Adrenal gland (tissue), 12 donors: ENCODE measurements around the gene ABCA1. TPM values are rescaled to one million over a fixed set of nuclear protein-coding genes. Genes with fewer than 3 reads are reported as not detected.
"Not testable (repeated sequence)": the region's sequence is repeated elsewhere in the genome, so short reads cannot be mapped to it uniquely, and the experiment has no call there.

Experiments
- DNase-seq, 7 donors: peaks; one replicate each; pipeline ENCODE4 v3.0.0-alpha.2; 2019 to 2020
- H3K27ac ChIP-seq, 5 donors: fragments of 200-600 bp; sonication (generic) in 4 of 5; 1 replicate in 3 of 5; 2 replicates in 2 of 5; pipeline versions ENCODE4 v1.5.1 to v1.8.0; 2016 to 2020; ENCODE audit warnings: mild to moderate bottlenecking in 1 of 5
- H3K27me3 ChIP-seq: fragments of 200-600 bp; 2 replicates; pipeline ENCODE4 v1.8.0; 2021
- H3K36me3 ChIP-seq, 2 donors: fragments of 200-600 bp; replicated peaks in 1 of 2; 1 replicate in 1 of 2; 2 replicates in 1 of 2; pipeline versions ENCODE4 v1.5.1 to v1.8.0; 2018 to 2022
- H3K4me1 ChIP-seq, 2 donors: fragments of 200-600 bp; replicated peaks in 1 of 2; 1 replicate in 1 of 2; 2 replicates in 1 of 2; pipeline versions ENCODE4 v1.5.1 to v1.8.0; 2018 to 2021
- H3K4me3 ChIP-seq, 4 donors: fragments of 200-600 bp; sonication (generic) in 3 of 4; one replicate each; pipeline ENCODE4 v1.5.1; 2016 to 2018
- H3K9me3 ChIP-seq, 3 donors: fragments of 200-600 bp; sonication (generic) in 1 of 3; replicated peaks in 1 of 3; 1 replicate in 2 of 3; 2 replicates in 1 of 3; pipeline versions ENCODE4 v1.5.1 to v1.8.0; 2016 to 2021
- CTCF ChIP-seq, 6 experiments: fragments of 450-650 bp in 4 of 6; fragments of 200-600 bp in 2 of 6; sonication (generic) in 1 of 6; IDR thresholded peaks; 1 replicate in 5 of 6; 2 replicates in 1 of 6; pipeline versions ENCODE4 v1.5.1 to v1.8.0; 2016 to 2021; ENCODE audit warnings: antibody characterized with exemption in 6 of 6, mild to moderate bottlenecking in 2 of 6, moderate library complexity in 1 of 6
- POLR2A ChIP-seq, 2 donors: fragments of 450-650 bp; IDR thresholded peaks; one replicate each; pipeline ENCODE4 v1.6.1; 2017; ENCODE audit warnings: antibody characterized with exemption in 2 of 2, mild to moderate bottlenecking in 2 of 2, moderate library complexity in 1 of 2
- WGBS, 4 donors: extraction: QIAGEN DNeasy Blood & Tissue Kit in 2 of 4; methylation state at CpG; one replicate each; pipeline versions ENCODE4 v1.1.5 to v1.1.7; 2013 to 2017; 5-methylcytosine and 5-hydroxymethylcytosine counted together
- intact Hi-C, 2 donors: fragments of 100-400 bp; cut with DNase I; formaldehyde crosslinking; loops; one replicate each; pipeline versions ENCODE4 v1.14.1 to v1.15.0; 2022 to 2023
- polyA plus RNA-seq, 3 donors: library from polyadenylated mRNA; stranded (reverse); fragments of 200-250 nt in 2 of 3; fragments of 350-450 nt in 1 of 3; fragmentation: Illumina TruSeq in 1 of 3; extraction: RNeasy Lipid Tissue Mini Kit (QIAGEN cat#74804) in 1 of 3; gene quantifications; one replicate each; pipeline ENCODE4 v1.2.3, GENCODE V29; 2013 to 2014
- total RNA-seq, 9 donors: library from RNA; depleted of rRNA in 4 of 9; stranded (reverse); fragments of >200 nt in 4 of 9; fragments of 120-200 nt in 1 of 9; fragmentation: NEBNext Ultra II Directional in 1 of 9; extraction: Animal tissue kit (Norgen Biotek cat#: 25700) in 1 of 9; gene quantifications; one replicate each; pipeline versions ENCODE4 v1.1.0 to v1.2.4, GENCODE V29; 2013 to 2023
- donor health status: healthy with polysubstance abuse.
- donor health status: Bipolar disorder and iron deficiency.
- donor health status: DM: yes; HTN: yes; CAD: no.
- donor health status: DM: no; HTN: no; CAD: no.
- donor health status: DM: no; HTN: no; CAD: no.
- donor health status: DM: yes; HTN: yes; CAD: no.

The ABCA1 gene
- total and polyA plus RNA-seq, 12 donors: 26.8 to 446 (median 134) TPM

- H3K27me3 ChIP-seq: no peaks in the 10 kb centered on the region
- H3K4me1 ChIP-seq: no peaks in the 10 kb centered on the region
- intact Hi-C loops: no loop called here
- no peak overlapping the region for H3K27ac ChIP-seq
- H3K36me3 ChIP-seq: no peaks in the 10 kb centered on the region
- no peak overlapping the region for H3K4me3 ChIP-seq
- no peaks in the 10 kb centered on the region for H3K9me3 ChIP-seq
- 70 to 77% (median 75%) methylated on average over 5 of the region's 5 CpGs for WGBS, 4 donors
- TF ChIP-seq POLR2A (IDR thresholded peaks at IDR 0.05) (no peak), CTCF (IDR thresholded peaks at IDR 0.05) (no peak)
- DNase-seq: no peak
Observed at GRCh38 chr9:104961238-104961637, 33.3 kb upstream of the ABCA1 start.

- no peak for DNase-seq
- TF ChIP-seq CTCF (IDR thresholded peaks at IDR 0.05) (no peak), POLR2A (IDR thresholded peaks at IDR 0.05) (no peak)
- H3K4me1 ChIP-seq: no peaks in the 10 kb centered on the region
- no peaks in the 10 kb centered on the region for H3K27me3 ChIP-seq
- H3K27ac ChIP-seq: no peak overlapping the region
- intact Hi-C loops: no loop called here
- WGBS, 4 donors: 12 to 66% (median 51%) methylated on average over 2 of the region's 2 CpGs
- no peak overlapping the region for H3K4me3 ChIP-seq
- no peaks in the 10 kb centered on the region for H3K36me3 ChIP-seq
- H3K9me3 ChIP-seq: no peaks in the 10 kb centered on the region
Observed at GRCh38 chr9:104960662-104961061, 32.7 kb upstream of the ABCA1 start.

GRCh38 chr9:104958751-104959150 lies 30.8 kb upstream of the ABCA1 start:
- Histone ChIP-seq H3K27me3 (no peaks in the 10 kb centered on the region), H3K36me3 (no peaks in the 10 kb centered on the region), H3K9me3 (no peaks in the 10 kb centered on the region), H3K4me1 (no peaks in the 10 kb centered on the region), H3K4me3 (no peak overlapping the region), H3K27ac (no peak overlapping the region)
- DNase-seq: no peak
- intact Hi-C loops: no loop called here
- TF ChIP-seq CTCF (IDR thresholded peaks at IDR 0.05) (no peak), POLR2A (IDR thresholded peaks at IDR 0.05) (no peak)
- 31 to 54% (median 38%) methylated on average over 1 of the region's 1 CpG for WGBS, 4 donors

- intact Hi-C loops, DNase-seq: not testable (repeated sequence)
- WGBS, 4 donors: 61 to 76% (median 74%) methylated on average over 4 of the region's 4 CpGs
Observed at GRCh38 chr9:104958006-104958405, 30.1 kb upstream of the ABCA1 start.

GRCh38 chr9:104951487-104951886 lies 23.5 kb upstream of the ABCA1 start:
- intact Hi-C loops: no loop called here
- no peaks in the 10 kb centered on the region for H3K36me3 ChIP-seq
- 59 to 84% (median 83%) methylated on average over 4 of the region's 4 CpGs for WGBS, 4 donors
- no peaks in the 10 kb centered on the region for H3K27me3 ChIP-seq
- TF ChIP-seq CTCF (IDR thresholded peaks at IDR 0.05): no peak
- TF ChIP-seq POLR2A (IDR thresholded peaks at IDR 0.05): no peak
- H3K27ac ChIP-seq: no peak overlapping the region
- no peak overlapping the region for H3K4me3 ChIP-seq
- no peak for DNase-seq
- H3K4me1 ChIP-seq: no peaks in the 10 kb centered on the region
- no peaks in the 10 kb centered on the region for H3K9me3 ChIP-seq

More at GRCh38 chr9:104958006-104958405, 30.1 kb upstream of the ABCA1 start:
- H3K27me3 ChIP-seq, H3K4me1 ChIP-seq, H3K4me3 ChIP-seq, H3K36me3 ChIP-seq, H3K27ac ChIP-seq, H3K9me3 ChIP-seq: not testable (repeated sequence)
